Measurements from ENCODE around the gene XRCC5. TPM values are rescaled to one million over a fixed set of nuclear protein-coding genes. Genes with fewer than 3 reads are reported as not detected.

Gene XRCC5
- polyA plus RNA-seq, 1 donor (not counting 4 experiments of a cell fraction or from before 2014, with no cell fraction given) = 521 TPM

- dilution Hi-C loops (cut with MboI; ENCODE audit: extremely low pct_ligation_motif_present, low sequenced_read_pairs) = no loop called here
- H3K4me2 ChIP-seq (ENCODE audit: control insufficient read depth, extremely low read depth, insufficient read depth, low read depth, low read length) = no peak overlapping the region
- FAIRE-seq (no peak), DNase-seq (ENCODE audit: low read depth, low spot score) (no peak)
- H3K79me2 ChIP-seq (ENCODE audit: control insufficient read depth, insufficient read depth, low read length) = peaks cover 64% of the 10 kb centered on the region
- no peak overlapping the region for H2AFZ ChIP-seq (ENCODE audit: control insufficient read depth, low read length)
- H3K9me1 ChIP-seq (ENCODE audit: control insufficient read depth, extremely low read depth, insufficient read depth, low read length) = no peaks in the 10 kb centered on the region
- no peak overlapping the region for H3K27ac ChIP-seq (ENCODE audit: control insufficient read depth, insufficient read depth, low read length)
- no peak overlapping the region for H3K4me3 ChIP-seq (ENCODE audit: control insufficient read depth in 2 of 3, extremely low read depth in 1 of 3, insufficient read depth in 2 of 3, low read depth in 1 of 3, low read length in 3 of 3)
- no peaks in the 10 kb centered on the region for H3K9me3 ChIP-seq (ENCODE audit: control insufficient read depth, low read depth, low read length)
- TF ChIP-seq, protein P1, sequence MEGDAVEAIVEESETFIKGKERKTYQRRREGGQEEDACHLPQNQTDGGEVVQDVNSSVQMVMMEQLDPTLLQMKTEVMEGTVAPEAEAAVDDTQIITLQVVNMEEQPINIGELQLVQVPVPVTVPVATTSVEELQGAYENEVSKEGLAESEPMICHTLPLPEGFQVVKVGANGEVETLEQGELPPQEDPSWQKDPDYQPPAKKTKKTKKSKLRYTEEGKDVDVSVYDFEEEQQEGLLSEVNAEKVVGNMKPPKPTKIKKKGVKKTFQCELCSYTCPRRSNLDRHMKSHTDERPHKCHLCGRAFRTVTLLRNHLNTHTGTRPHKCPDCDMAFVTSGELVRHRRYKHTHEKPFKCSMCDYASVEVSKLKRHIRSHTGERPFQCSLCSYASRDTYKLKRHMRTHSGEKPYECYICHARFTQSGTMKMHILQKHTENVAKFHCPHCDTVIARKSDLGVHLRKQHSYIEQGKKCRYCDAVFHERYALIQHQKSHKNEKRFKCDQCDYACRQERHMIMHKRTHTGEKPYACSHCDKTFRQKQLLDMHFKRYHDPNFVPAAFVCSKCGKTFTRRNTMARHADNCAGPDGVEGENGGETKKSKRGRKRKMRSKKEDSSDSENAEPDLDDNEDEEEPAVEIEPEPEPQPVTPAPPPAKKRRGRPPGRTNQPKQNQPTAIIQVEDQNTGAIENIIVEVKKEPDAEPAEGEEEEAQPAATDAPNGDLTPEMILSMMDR (optimal IDR thresholded peaks at IDR 0.05 in 1 of 3, IDR thresholded peaks at IDR 0.05 in 1 of 3, conservative IDR thresholded peaks at IDR 0.05 in 1 of 3; ENCODE audit: extremely low read depth in 1 of 3, insufficient read depth in 2 of 3, low read length in 3 of 3) = no peak
- no peak for TF ChIP-seq EZH2 (IDR thresholded peaks at IDR 0.05; ENCODE audit: low read length)
- H3K9ac ChIP-seq (ENCODE audit: control insufficient read depth, extremely low read depth, insufficient read depth, low read length) = no peak overlapping the region
- H3K4me1 ChIP-seq (ENCODE audit: control insufficient read depth, extremely low read depth, insufficient read depth, low read length) = peaks cover 6% of the 10 kb centered on the region
- no peaks in the 10 kb centered on the region for H4K20me1 ChIP-seq (ENCODE audit: control insufficient read depth, extremely low read depth, insufficient read depth, low read length)
- H3K27me3 ChIP-seq (ENCODE audit: control insufficient read depth, extremely low read depth, insufficient read depth, low read length) = no peaks in the 10 kb centered on the region
- peaks cover 34 to 42% of the 10 kb centered on the region in 2 experiments for H3K36me3 ChIP-seq (ENCODE audit: control insufficient read depth in 2 of 2, extremely low read depth in 1 of 2, insufficient read depth in 2 of 2, low read length in 2 of 2)
Observed at GRCh38 chr2:216117561-216118340, 8.6 kb downstream of the XRCC5 start.

GRCh38 chr2:216118474-216118873 is 9.3 kb downstream of the XRCC5 start:
- no peak overlapping the region for H2AFZ ChIP-seq (ENCODE audit: control insufficient read depth, low read length)
- no peak overlapping the region for H3K4me3 ChIP-seq (ENCODE audit: control insufficient read depth in 2 of 3, extremely low read depth in 1 of 3, insufficient read depth in 2 of 3, low read depth in 1 of 3, low read length in 3 of 3)
- H3K79me2 ChIP-seq (ENCODE audit: control insufficient read depth, insufficient read depth, low read length) = peaks cover 64% of the 10 kb centered on the region
- H3K27me3 ChIP-seq (ENCODE audit: control insufficient read depth, extremely low read depth, insufficient read depth, low read length) = no peaks in the 10 kb centered on the region
- no peak for FAIRE-seq
- no peak overlapping the region for H3K4me2 ChIP-seq (ENCODE audit: control insufficient read depth, extremely low read depth, insufficient read depth, low read depth, low read length)
- no peaks in the 10 kb centered on the region for H3K9me3 ChIP-seq (ENCODE audit: control insufficient read depth, low read depth, low read length)
- H3K9ac ChIP-seq (ENCODE audit: control insufficient read depth, extremely low read depth, insufficient read depth, low read length) = no peak overlapping the region
- no peak overlapping the region for H3K27ac ChIP-seq (ENCODE audit: control insufficient read depth, insufficient read depth, low read length)
- no peak for DNase-seq (ENCODE audit: low read depth, low spot score)
- TF ChIP-seq, protein P1 (optimal IDR thresholded peaks at IDR 0.05 in 1 of 3, IDR thresholded peaks at IDR 0.05 in 1 of 3, conservative IDR thresholded peaks at IDR 0.05 in 1 of 3; ENCODE audit: extremely low read depth in 1 of 3, insufficient read depth in 2 of 3, low read length in 3 of 3) = no peak
- TF ChIP-seq EZH2 (IDR thresholded peaks at IDR 0.05; ENCODE audit: low read length) = no peak
- no peaks in the 10 kb centered on the region for H4K20me1 ChIP-seq (ENCODE audit: control insufficient read depth, extremely low read depth, insufficient read depth, low read length)
- dilution Hi-C loops (cut with MboI; ENCODE audit: extremely low pct_ligation_motif_present, low sequenced_read_pairs) = no loop called here
- H3K4me1 ChIP-seq (ENCODE audit: control insufficient read depth, extremely low read depth, insufficient read depth, low read length) = peaks cover 6% of the 10 kb centered on the region
- H3K36me3 ChIP-seq (ENCODE audit: control insufficient read depth in 2 of 2, extremely low read depth in 1 of 2, insufficient read depth in 2 of 2, low read length in 2 of 2) = peaks cover 32 to 40% of the 10 kb centered on the region in 2 experiments
- no peaks in the 10 kb centered on the region for H3K9me1 ChIP-seq (ENCODE audit: control insufficient read depth, extremely low read depth, insufficient read depth, low read length)
